AG09319 (cell line): ENCODE measurements around the gene SLC25A13.
"Not testable (repeated sequence)": the region's sequence is repeated elsewhere in the genome, so short reads cannot be mapped to it uniquely, and the experiment has no call there.

Source experiments
- DNase-seq: peaks from one replicate; pipeline ENCODE4 v3.0.0-alpha.2; 2010; ENCODE audit warnings: low read depth; ENCODE audit errors: extremely low read depth
- TF ChIP-seq, protein P1 (sequence below): IDR thresholded peaks from 2 replicates; pipeline ENCODE4 v1.5.1; 2011; ENCODE audit warnings: low read depth, mild to moderate bottlenecking, inconsistent platforms, low read length, moderate library complexity

The SLC25A13 gene

GRCh38 chr7:96173781-96174180, 148.1 kb downstream of the SLC25A13 start:
- no peak for DNase-seq
- TF ChIP-seq, protein P1, sequence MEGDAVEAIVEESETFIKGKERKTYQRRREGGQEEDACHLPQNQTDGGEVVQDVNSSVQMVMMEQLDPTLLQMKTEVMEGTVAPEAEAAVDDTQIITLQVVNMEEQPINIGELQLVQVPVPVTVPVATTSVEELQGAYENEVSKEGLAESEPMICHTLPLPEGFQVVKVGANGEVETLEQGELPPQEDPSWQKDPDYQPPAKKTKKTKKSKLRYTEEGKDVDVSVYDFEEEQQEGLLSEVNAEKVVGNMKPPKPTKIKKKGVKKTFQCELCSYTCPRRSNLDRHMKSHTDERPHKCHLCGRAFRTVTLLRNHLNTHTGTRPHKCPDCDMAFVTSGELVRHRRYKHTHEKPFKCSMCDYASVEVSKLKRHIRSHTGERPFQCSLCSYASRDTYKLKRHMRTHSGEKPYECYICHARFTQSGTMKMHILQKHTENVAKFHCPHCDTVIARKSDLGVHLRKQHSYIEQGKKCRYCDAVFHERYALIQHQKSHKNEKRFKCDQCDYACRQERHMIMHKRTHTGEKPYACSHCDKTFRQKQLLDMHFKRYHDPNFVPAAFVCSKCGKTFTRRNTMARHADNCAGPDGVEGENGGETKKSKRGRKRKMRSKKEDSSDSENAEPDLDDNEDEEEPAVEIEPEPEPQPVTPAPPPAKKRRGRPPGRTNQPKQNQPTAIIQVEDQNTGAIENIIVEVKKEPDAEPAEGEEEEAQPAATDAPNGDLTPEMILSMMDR: no peak

GRCh38 chr7:96169439-96169838, 152.5 kb downstream of the SLC25A13 start:
- no peak for DNase-seq

DNA sequence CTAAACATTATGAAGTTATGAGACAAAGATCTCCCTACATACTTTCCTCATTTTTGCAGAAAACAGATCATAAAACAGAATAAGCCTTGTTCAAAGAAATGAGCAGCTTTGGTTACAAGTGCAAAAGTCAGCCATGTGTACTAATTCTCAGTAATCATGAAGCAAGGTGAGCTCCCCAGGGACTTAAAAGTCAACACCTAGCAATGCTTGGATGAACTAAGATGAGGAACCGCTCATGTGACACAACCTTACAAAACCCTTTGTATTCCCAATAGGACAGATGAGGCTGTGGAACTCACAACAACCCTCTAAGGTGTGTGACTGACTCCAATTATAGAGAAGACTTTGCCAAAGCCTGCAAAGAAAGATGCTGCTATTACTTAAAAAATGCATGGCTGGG, 154.5 kb downstream of the SLC25A13 start:
- no peak for DNase-seq
- TF ChIP-seq, protein P1: no peak

More at GRCh38 chr7:96169439-96169838, 152.5 kb downstream of the SLC25A13 start:
- TF ChIP-seq, protein P1: no peak

DNA sequence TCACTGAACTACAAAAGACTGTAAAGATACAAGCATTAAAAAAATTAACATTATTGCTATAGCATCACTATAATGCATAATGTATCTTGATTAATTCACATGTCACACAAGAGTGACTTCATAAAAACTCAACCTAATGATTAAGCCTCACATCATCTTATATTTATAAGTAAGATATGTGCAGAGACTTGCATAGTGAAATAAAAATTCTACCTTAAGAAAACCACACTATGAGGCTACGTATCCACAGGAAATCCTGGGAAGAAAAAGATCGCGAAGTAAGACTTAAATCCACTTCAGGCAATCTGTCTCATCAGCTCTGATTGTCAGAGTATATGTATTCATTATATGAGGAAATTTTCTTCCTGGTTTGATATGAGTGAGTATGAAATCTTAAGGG, 160.0 kb downstream of the SLC25A13 start:
- DNase-seq: no peak
- TF ChIP-seq, protein P1: no peak

- no peak for DNase-seq
- TF ChIP-seq, protein P1: no peak
Measured at GRCh38 chr7:96157856-96158255, 164.0 kb downstream of the SLC25A13 start.

GRCh38 chr7:96154506-96154905, 167.4 kb downstream of the SLC25A13 start:
- DNase-seq: not testable (repeated sequence)

- DNase-seq: no peak
- TF ChIP-seq, protein P1: no peak
Measured at GRCh38 chr7:96152706-96153105, 169.2 kb downstream of the SLC25A13 start.

- TF ChIP-seq, protein P1: no peak
- no peak for DNase-seq
Measured at GRCh38 chr7:96151889-96152288, 170.0 kb downstream of the SLC25A13 start.
